Astrocyte of the spinal cord (primary cell): ENCODE results near the gene MREG.
"Not testable (repeated sequence)": the region's sequence is repeated elsewhere in the genome, so short reads cannot be mapped to it uniquely, and the experiment has no call there.

Experiments used
- DNase-seq: peaks from one replicate; pipeline ENCODE4 v3.0.0; 2011; ENCODE audit warnings: low read depth, low spot score
- H3K4me3 ChIP-seq: 2 replicates; pipeline ENCODE4 v1.5.1; 2011; ENCODE audit warnings: low read depth, mild to moderate bottlenecking, low read length, moderate library complexity
- CTCF ChIP-seq: IDR thresholded peaks from 2 replicates; pipeline ENCODE4 v1.5.1; 2012; ENCODE audit warnings: low read depth, mild to moderate bottlenecking, low read length, inconsistent platforms
- in situ Hi-C: cut with HindIII; loops from 2 replicates; pipeline ENCODE4 v1.10.0; 2017; ENCODE audit warnings: low sequenced_read_pairs

MREG gene

DNA sequence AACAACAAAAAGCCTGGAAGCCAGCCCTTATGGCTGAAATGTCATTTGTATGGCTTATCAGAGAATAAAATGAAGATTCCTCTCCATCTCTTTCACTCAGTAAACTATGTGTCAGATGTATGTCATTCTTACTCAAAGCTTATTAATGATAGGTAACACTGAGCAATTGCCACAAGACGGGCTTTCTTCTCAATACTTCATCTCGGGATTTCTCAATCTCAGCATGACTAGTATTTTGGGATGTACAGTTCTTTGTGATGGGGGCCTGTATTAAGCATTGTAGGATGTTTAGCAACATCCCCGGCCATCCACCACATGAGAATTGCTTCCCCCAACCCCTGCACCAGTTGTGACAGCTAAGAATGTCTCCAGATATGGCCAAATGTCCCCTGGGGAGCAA, 80.2 kb downstream of the MREG start:
- no peak overlapping the region for H3K4me3 ChIP-seq
- in situ Hi-C loops: no loop called here
- no peak for DNase-seq
- no peak for TF ChIP-seq CTCF

DNA sequence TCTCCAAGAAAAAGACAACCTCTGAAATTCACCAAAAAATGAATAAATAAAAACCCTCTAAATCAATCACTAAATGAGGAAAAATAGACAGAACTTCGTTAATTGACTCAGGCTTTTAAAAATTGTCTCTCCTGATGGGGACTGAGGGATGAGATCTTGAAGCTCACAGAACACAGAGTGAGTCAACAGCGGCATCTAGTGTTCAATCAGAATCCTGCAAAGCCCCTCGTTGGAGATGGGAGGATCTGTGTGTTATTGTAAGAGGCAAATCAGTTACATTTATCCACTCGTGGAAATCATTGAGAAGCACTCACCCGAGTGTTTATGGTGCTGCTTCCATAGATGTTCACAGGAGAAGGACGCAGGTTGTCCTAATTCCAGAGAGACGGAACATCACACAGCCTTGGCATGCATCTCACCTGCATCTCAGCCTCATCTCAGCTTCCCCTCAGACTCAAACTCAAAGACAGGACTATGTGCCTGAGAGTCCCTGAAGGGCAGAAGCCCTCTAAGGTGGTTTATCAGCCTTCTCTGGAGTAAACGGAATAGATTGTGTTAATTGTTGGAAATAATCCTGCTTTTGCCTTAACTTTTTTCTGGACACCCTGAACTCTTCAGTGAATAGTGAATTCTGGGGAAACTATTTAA, 82.0 kb downstream of the MREG start:
- peak; percentile 85 for DNase-seq
- no peak overlapping the region for H3K4me3 ChIP-seq
- in situ Hi-C loops: no loop called here
- peak; percentile 96 for TF ChIP-seq CTCF

GRCh38 chr2:215930505-215931253, 82.7 kb downstream of the MREG start:
- TF ChIP-seq CTCF: no peak
- H3K4me3 ChIP-seq: no peak overlapping the region
- DNase-seq: peak; percentile 41
- in situ Hi-C loops: no loop called here

- in situ Hi-C loops: no loop called here
- DNase-seq: peak; percentile 21
- no peak for TF ChIP-seq CTCF
- no peak overlapping the region for H3K4me3 ChIP-seq
Measured at GRCh38 chr2:215929602-215930335, 83.6 kb downstream of the MREG start.

- DNase-seq: no peak
- H3K4me3 ChIP-seq: no peak overlapping the region
- in situ Hi-C loops: no loop called here
- no peak for TF ChIP-seq CTCF
Measured at GRCh38 chr2:215928086-215928485, 85.3 kb downstream of the MREG start.

GRCh38 chr2:215926992-215927391, 86.4 kb downstream of the MREG start:
- DNase-seq, in situ Hi-C loops, H3K4me3 ChIP-seq: not testable (repeated sequence)

- H3K4me3 ChIP-seq: no peak overlapping the region
- TF ChIP-seq CTCF: no peak
- in situ Hi-C loops: no loop called here
- DNase-seq: peak; percentile 94
Measured at GRCh38 chr2:215921895-215922294, 91.5 kb downstream of the MREG start.
